Bone marrow (tissue), 2 donors: ENCODE results near the gene HEXD.
"Not testable (repeated sequence)": the region's sequence is repeated elsewhere in the genome, so short reads cannot be mapped to it uniquely, and the experiment has no call there.

Experiments used
- DNase-seq, 2 donors: peaks; one replicate each; lab custom pipeline; 2025; lab: John Stamatoyannopoulos, UW

Gene HEXD

DNA sequence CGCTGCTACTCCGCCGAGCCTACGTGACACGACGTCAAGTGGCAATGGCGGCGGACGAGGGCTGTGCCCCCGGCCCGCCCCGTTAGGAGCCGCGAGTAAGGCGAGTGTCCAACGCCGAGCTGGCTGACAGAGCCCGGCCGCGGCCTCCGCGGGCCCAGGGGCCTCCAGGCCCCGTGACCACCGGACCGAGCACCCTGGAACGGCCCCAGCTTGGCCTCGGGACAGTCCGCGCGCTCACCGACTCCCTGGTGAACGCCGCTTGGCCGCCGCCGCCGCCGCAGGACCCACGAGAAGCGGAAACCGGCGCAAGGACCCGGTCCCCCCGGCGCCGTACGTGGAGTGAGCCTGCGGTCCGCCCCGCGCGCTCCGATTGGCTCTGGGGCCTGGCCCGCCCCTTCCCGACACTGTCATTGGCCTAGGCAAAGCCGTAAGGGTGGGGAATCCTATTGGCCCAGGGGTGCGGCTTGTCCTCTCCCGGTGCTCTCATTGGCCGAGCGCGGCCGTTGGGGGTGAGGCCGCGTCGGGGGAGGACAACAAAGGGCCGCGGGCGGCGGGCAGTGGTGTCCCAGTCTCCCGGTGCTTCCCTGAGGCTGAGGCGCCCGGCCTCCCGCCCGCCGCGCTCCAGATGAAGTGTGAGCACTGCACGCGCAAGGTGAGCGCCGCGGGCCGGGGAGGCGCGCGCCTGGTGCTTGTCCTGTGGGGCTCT is 40.2 kb downstream of the HEXD start, which contains the start of gene NARF:
Gene NARF (plus strand): TSS at position 563 of the 706 bp plus-strand sequence. CDS start 63 bp downstream, at position 626.
- peak; percentile 95 to 97 for DNase-seq

GRCh38 chr17:82458885-82459424 is 40.8 kb downstream of the HEXD start:
- no peak for DNase-seq

DNA sequence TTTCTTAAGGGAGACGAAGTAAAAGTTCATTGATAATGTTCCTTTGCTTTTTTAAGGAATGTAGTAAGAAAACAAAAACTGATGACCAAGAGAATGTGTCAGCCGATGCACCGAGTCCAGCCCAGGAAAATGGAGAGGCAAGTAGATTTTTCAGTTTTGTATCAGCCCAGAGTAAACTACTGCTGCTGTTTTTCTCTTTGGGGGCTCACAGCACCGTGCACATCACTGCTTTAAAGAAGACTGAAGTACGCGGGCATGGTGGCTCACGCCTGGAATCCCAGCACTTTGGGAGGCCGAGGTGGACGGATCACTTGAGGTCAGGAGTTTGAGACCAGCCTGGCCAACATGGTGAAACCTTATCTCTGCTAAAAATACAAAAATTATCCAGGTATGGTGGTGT is 41.8 kb downstream of the HEXD start:
- DNase-seq: not testable (repeated sequence)

- no peak for DNase-seq
Measured at GRCh38 chr17:82461827-82462524, 43.8 kb downstream of the HEXD start.

DNA sequence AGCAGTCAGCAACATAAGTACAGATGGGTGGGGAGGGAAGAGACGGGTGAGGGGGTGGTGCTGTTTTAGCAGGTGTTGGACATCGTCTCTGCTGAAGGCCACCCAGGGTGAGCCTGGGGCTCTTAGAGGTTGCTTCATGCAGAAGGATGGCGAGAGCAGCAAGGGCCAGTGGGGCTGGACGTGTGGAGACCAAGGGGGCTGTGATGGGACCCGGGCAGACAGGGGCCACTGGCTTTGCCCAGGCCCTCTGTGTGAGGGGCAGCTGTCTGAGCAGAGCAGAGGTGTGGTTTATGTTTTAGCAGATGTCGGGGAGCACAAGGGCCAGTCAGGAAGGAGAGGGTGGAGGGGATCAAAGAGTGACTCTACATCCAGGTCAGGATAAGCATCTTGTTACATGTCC is 45.2 kb downstream of the HEXD start:
- no peak for DNase-seq

GRCh38 chr17:82463925-82464566 is 45.9 kb downstream of the HEXD start:
- DNase-seq: no peak

DNA sequence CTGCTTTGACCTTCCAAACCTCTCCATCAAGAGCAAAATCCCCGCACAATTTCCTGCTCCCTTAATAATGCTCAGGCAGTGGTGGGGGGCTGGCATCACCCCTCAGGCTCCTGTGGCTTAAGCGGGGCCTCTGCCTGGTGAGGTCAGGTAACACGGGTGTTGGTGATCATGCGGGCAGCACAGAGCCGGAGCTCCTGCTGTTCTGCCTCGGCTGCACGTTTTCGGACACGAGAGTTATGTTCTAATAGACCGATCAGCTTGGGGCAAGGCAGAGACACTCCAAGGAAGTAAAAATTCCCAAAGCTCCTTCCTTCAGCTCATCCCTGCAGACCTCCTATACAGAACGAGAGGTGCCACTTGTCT is 46.4 kb downstream of the HEXD start:
- DNase-seq: no peak

- no peak for DNase-seq
Measured at GRCh38 chr17:82465023-82465603, 47.0 kb downstream of the HEXD start.

DNA sequence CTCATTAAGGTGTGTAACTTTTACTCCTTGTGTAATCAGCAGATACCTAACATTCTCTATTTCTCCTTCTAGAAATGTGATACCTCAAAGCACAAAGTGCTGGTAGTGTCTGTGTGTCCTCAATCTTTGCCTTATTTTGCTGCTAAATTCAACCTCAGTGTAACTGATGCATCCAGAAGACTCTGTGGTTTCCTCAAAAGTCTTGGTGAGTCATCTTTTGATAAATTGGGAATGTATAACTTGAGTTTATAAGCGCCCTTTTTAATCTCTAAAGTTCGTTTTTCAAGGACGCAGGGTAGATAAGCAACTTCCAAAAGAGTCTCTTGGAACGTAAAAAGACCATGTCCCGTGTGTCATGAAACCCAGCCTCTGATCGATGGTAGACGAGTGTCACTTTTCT is 50.5 kb downstream of the HEXD start:
- DNase-seq: no peak

GRCh38 chr17:82470065-82470464 is 51.9 kb downstream of the HEXD start:
- no peak for DNase-seq

GRCh38 chr17:82474223-82475010 is 56.3 kb downstream of the HEXD start:
- DNase-seq: no peak

DNA sequence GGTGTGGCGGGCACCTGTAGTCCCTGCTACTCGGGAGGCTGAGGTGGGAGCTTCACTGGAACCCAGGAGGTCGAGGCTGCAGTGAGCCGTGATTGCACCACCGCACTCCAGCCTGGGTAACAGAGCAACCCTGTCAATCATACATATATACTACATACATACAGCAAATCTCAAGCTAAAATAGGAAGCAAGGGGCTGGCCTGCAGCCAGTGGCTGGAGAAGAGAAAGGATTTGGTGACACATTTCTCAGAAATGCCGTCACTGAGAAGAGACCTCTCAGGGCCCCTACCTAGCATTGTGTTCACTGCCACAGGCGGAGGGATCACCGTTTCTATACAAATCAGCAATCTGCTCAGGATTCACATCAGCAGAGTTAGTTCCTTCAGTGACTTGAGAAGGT is 57.3 kb downstream of the HEXD start:
- DNase-seq: no peak

GRCh38 chr17:82477934-82478333 is 59.8 kb downstream of the HEXD start:
- no peak for DNase-seq

DNA sequence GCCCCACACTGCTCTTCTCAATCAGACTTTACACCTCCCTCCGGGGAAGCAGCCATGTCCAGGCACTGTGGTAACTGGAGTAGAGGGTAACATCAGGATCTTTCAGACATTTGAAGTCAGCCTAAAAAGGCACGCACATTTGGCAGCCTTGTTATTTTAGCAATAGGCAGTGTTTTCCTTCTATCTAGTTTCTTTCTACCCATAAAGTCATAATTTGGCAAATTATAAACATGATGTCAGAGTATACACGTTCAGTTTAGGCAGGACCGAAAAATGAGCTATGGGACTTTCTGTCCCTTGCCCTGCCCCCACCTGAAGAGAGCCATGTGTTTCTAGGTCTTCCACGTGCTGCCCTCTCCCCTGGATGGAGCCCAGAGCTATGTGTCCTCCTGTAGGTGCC is 61.5 kb downstream of the HEXD start:
- no peak for DNase-seq

- no peak for DNase-seq
Measured at GRCh38 chr17:82480318-82480717, 62.2 kb downstream of the HEXD start.

DNA sequence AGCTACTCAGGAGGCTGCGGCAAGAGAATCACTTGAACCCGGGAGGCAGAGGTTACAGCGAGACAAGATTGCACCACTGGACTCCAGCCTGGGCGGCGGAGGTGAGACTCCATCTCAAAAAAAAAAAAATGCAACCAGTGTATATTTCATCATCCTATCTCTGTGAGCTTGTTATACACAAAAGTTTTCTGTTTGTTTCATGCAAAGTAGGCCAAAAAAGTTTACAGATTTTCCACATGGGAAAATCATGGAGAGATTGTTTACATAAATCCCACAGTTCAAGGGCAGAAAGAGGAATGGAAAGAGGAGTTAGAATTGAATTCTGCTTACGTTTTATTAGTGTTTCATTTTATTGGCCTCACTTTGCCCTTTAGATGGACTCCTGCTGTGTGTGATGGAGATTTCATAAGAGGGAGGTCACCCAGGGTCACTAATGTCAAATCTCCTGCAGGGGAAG is 65.1 kb downstream of the HEXD start:
- DNase-seq: no peak

DNA sequence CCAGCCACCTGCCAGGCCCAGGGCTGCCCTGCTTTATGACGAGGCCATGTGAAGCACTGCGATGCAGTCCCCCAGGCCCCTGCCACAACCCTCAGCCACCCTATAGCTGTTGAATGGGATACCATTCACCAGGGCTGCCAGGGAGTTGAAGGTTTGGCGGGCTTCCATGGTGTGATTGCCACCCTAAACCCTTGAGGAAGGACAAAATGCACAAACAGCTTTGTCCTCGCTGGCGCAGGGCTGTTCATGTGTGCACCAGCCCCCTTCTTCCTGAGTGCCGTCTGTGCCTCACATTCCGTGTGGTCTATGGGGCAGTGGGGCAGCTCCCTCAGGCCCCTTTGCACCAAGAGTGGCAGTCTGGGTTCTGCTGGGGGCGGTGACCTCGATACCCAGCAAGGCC is 65.7 kb downstream of the HEXD start:
- DNase-seq: no peak

GRCh38 chr17:82486231-82487094 is 68.3 kb downstream of the HEXD start:
- DNase-seq: no peak

- DNase-seq: no peak
Measured at GRCh38 chr17:82487910-82488309, 69.8 kb downstream of the HEXD start.

GRCh38 chr17:82489117-82489516 is 71.0 kb downstream of the HEXD start:
- no peak for DNase-seq
